Measurements from ENCODE around the gene EIF2AK3.

Gene EIF2AK3

GRCh38 chr2:88642278-88642677 is 15.0 kb upstream of the EIF2AK3 start:
- no peak for TF ChIP-seq CTCF (IDR thresholded peaks at IDR 0.05)
- no peak overlapping the region for H3K4me3 ChIP-seq (ENCODE audit: low read depth in 1 of 2, low read length in 1 of 2)
- H3K27ac ChIP-seq = no peak overlapping the region
- no peaks in the 10 kb centered on the region for H3K4me1 ChIP-seq (ENCODE audit: control insufficient read depth in 1 of 2, insufficient read depth in 1 of 2, low read depth in 1 of 2, low read length in 1 of 2)
- H3K9me3 ChIP-seq = no peaks in the 10 kb centered on the region
- no peaks in the 10 kb centered on the region for H3K27me3 ChIP-seq
- no peaks in the 10 kb centered on the region for H3K36me3 ChIP-seq

GRCh38 chr2:88641330-88641729 is 14.1 kb upstream of the EIF2AK3 start:
- H3K27ac ChIP-seq = no peak overlapping the region
- no peak for TF ChIP-seq CTCF (IDR thresholded peaks at IDR 0.05)
- no peaks in the 10 kb centered on the region for H3K36me3 ChIP-seq
- no peak overlapping the region for H3K4me3 ChIP-seq (ENCODE audit: low read depth in 1 of 2, low read length in 1 of 2)
- no peaks in the 10 kb centered on the region for H3K4me1 ChIP-seq (ENCODE audit: control insufficient read depth in 1 of 2, insufficient read depth in 1 of 2, low read depth in 1 of 2, low read length in 1 of 2)
- H3K9me3 ChIP-seq = no peaks in the 10 kb centered on the region
- no peaks in the 10 kb centered on the region for H3K27me3 ChIP-seq

GRCh38 chr2:88639865-88640264 is 12.6 kb upstream of the EIF2AK3 start:
- Histone ChIP-seq H3K36me3 (no peaks in the 10 kb centered on the region), H3K4me1 (ENCODE audit: control insufficient read depth in 1 of 2, insufficient read depth in 1 of 2, low read depth in 1 of 2, low read length in 1 of 2) (no peaks in the 10 kb centered on the region), H3K27ac (no peak overlapping the region), H3K4me3 (ENCODE audit: low read depth in 1 of 2, low read length in 1 of 2) (no peak overlapping the region), H3K9me3 (no peaks in the 10 kb centered on the region), H3K27me3 (no peaks in the 10 kb centered on the region)
- no peak for TF ChIP-seq CTCF (IDR thresholded peaks at IDR 0.05)

- no peaks in the 10 kb centered on the region for H3K27me3 ChIP-seq
- no peak overlapping the region for H3K4me3 ChIP-seq (ENCODE audit: low read depth in 1 of 2, low read length in 1 of 2)
- no peaks in the 10 kb centered on the region for H3K4me1 ChIP-seq (ENCODE audit: control insufficient read depth in 1 of 2, insufficient read depth in 1 of 2, low read depth in 1 of 2, low read length in 1 of 2)
- no peaks in the 10 kb centered on the region for H3K9me3 ChIP-seq
- no peak overlapping the region for H3K27ac ChIP-seq
- H3K36me3 ChIP-seq = no peaks in the 10 kb centered on the region
- TF ChIP-seq CTCF (IDR thresholded peaks at IDR 0.05) = no peak
Observed at GRCh38 chr2:88638743-88639142, 11.5 kb upstream of the EIF2AK3 start.

DNA sequence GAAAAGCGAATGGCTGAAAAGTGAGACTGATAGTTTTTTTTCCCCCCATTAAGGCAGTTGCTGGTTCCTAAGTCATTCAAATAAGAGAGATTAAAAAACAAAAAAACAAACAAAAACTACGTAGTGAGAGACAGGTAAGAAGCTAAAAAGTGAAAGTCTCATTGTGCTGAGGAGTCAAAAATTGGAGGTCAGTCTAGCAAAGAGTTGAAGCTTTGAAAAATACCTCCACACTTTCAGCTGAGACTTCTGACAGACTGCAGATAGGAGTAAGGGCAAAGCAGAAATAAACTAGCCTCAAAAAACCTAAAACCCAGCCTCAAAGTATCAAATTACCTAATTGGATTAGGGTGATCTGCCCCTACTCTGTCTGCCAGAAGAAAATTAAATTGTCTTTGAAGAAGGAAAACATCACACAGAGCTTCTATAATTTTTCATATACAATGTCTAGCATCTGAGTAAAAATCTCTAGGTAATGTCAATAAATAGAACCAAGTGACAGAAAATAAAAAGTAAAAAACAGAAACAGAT is 10.9 kb upstream of the EIF2AK3 start:
- no peak for TF ChIP-seq CTCF (IDR thresholded peaks at IDR 0.05)
- H3K27ac ChIP-seq = no peak overlapping the region
- H3K36me3 ChIP-seq = no peaks in the 10 kb centered on the region
- no peaks in the 10 kb centered on the region for H3K9me3 ChIP-seq
- H3K27me3 ChIP-seq = no peaks in the 10 kb centered on the region
- no peaks in the 10 kb centered on the region for H3K4me1 ChIP-seq (ENCODE audit: control insufficient read depth in 1 of 2, insufficient read depth in 1 of 2, low read depth in 1 of 2, low read length in 1 of 2)
- H3K4me3 ChIP-seq (ENCODE audit: low read depth in 1 of 2, low read length in 1 of 2) = no peak overlapping the region

DNA sequence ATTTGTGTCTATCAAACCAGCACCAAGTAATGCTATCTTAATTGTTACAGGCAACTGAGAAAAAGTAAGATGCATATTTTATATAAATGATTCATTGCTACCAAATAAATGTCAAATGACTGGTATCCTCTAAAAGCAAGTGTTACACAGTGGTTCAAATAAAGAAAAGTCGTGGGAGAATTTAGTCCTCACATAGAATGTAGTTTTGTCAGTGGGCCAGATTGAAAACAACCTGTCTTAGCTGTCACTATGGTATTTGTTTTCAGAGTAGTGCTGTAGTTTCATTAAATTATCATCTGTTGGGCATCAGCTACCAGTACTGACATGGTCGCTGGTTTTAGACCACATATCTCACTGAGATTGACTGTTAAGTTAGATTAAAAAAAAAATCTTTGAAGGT is 10.2 kb upstream of the EIF2AK3 start:
- no peaks in the 10 kb centered on the region for H3K36me3 ChIP-seq
- H3K27ac ChIP-seq = no peak overlapping the region
- no peaks in the 10 kb centered on the region for H3K9me3 ChIP-seq
- TF ChIP-seq CTCF (IDR thresholded peaks at IDR 0.05) = no peak
- H3K27me3 ChIP-seq = no peaks in the 10 kb centered on the region
- no peaks in the 10 kb centered on the region for H3K4me1 ChIP-seq (ENCODE audit: control insufficient read depth in 1 of 2, insufficient read depth in 1 of 2, low read depth in 1 of 2, low read length in 1 of 2)
- H3K4me3 ChIP-seq (ENCODE audit: low read depth in 1 of 2, low read length in 1 of 2) = no peak overlapping the region
